ENCODE results near the gene ORC3.
"Not testable (repeated sequence)": the region's sequence is repeated elsewhere in the genome, so short reads cannot be mapped to it uniquely, and the experiment has no call there.

The ORC3 gene

GRCh38 chr6:87661503-87661902 lies 71.6 kb downstream of the ORC3 start:
- DNase-seq = no peak

GRCh38 chr6:87663434-87663833 lies 73.5 kb downstream of the ORC3 start:
- no peak for DNase-seq

GRCh38 chr6:87664921-87665485 lies 75.1 kb downstream of the ORC3 start:
- no peak for DNase-seq

- no peak for DNase-seq
Measured at GRCh38 chr6:87667032-87667431, 77.1 kb downstream of the ORC3 start.

GRCh38 chr6:87668013-87668412 lies 78.1 kb downstream of the ORC3 start:
- no peak for DNase-seq

- no peak for DNase-seq
Measured at GRCh38 chr6:87669051-87669450, 79.1 kb downstream of the ORC3 start.

- DNase-seq = no peak
Measured at GRCh38 chr6:87670707-87671106, 80.8 kb downstream of the ORC3 start.

GRCh38 chr6:87671555-87672029 lies 81.7 kb downstream of the ORC3 start:
- peak in 1 of 2 donors; percentile 15 for DNase-seq

- DNase-seq = no peak
Measured at GRCh38 chr6:87672641-87673040, 82.7 kb downstream of the ORC3 start.

- DNase-seq = no peak
Measured at GRCh38 chr6:87673237-87673636, 83.3 kb downstream of the ORC3 start.

- DNase-seq = no peak
Measured at GRCh38 chr6:87674290-87674689, 84.4 kb downstream of the ORC3 start.

- DNase-seq = no peak
Measured at GRCh38 chr6:87675004-87675681, 85.2 kb downstream of the ORC3 start.

GRCh38 chr6:87682310-87682709 lies 92.4 kb downstream of the ORC3 start:
- no peak for DNase-seq

GRCh38 chr6:87683890-87684289 lies 94.0 kb downstream of the ORC3 start:
- DNase-seq = no peak

- DNase-seq = no peak
Measured at GRCh38 chr6:87684895-87685654, 95.1 kb downstream of the ORC3 start.

- not testable (repeated sequence) for DNase-seq
Measured at GRCh38 chr6:87686636-87687205, 96.8 kb downstream of the ORC3 start.

GRCh38 chr6:87687296-87687695 lies 97.4 kb downstream of the ORC3 start:
- no peak for DNase-seq

- not testable (repeated sequence) for DNase-seq
Measured at GRCh38 chr6:87687893-87688292, 98.0 kb downstream of the ORC3 start.

- DNase-seq = peak; percentile 11 to 38
Measured at GRCh38 chr6:87690441-87690840, 100.5 kb downstream of the ORC3 start.

GRCh38 chr6:87692086-87692485 lies 102.2 kb downstream of the ORC3 start:
- DNase-seq = no peak

GRCh38 chr6:87696817-87697216 lies 106.9 kb downstream of the ORC3 start:
- DNase-seq = not testable (repeated sequence)

GRCh38 chr6:87697581-87698546 lies 107.9 kb downstream of the ORC3 start:
- peak; percentile 68 to 75 for DNase-seq
